Measurements from ENCODE around the gene ADGRG4. TPM values are rescaled to one million over a fixed set of nuclear protein-coding genes. Genes with fewer than 3 reads are reported as not detected.
A peak's percentile ranks its signal among the peaks of the same experiment; 100 is the strongest.

The ADGRG4 gene
- polyA plus RNA-seq, 2 of the 4 experiments (the other 2 are of a cell fraction): not detected

- WGBS (ENCODE audit: missing lambda C conversion rate): 92% methylated on average over 1 of the region's 1 CpG
- Histone ChIP-seq H3K9me3 (no peaks in the 10 kb centered on the region), H3K27ac (no peak overlapping the region), H3K4me1 (no peaks in the 10 kb centered on the region), H3K4me2 (no peak overlapping the region), H3K4me3 (no peak overlapping the region)
- ATAC-seq (no peak), FAIRE-seq (no peak), DNase-seq (ENCODE audit: low read depth in 1 of 2, low spot score in 1 of 2) (no peak)
- no peak for TF ChIP-seq JUNB (IDR thresholded peaks at IDR 0.05)
- TF ChIP-seq RCOR1 (IDR thresholded peaks at IDR 0.05; ENCODE audit: low read depth, low read length): no peak
- TF ChIP-seq CHD2 (IDR thresholded peaks at IDR 0.05; ENCODE audit: low read length, partially characterized antibody): no peak
- TF ChIP-seq POLR2AphosphoS2 (conservative IDR thresholded peaks at IDR 0.05; ENCODE audit: low read length): no peak
- TF ChIP-seq RARB (CRISPR knock-in tag; IDR thresholded peaks at IDR 0.05): no peak
- no peak for TF ChIP-seq MAFK (IDR thresholded peaks at IDR 0.05; ENCODE audit: partially characterized antibody)
- TF ChIP-seq USF2 (IDR thresholded peaks at IDR 0.05): no peak
- TF ChIP-seq ATOH8 (CRISPR knock-in tag; IDR thresholded peaks at IDR 0.05; ENCODE audit: low read depth): no peak
- no peak for TF ChIP-seq HES2 (IDR thresholded peaks at IDR 0.05)
- TF ChIP-seq ZC3H11A (IDR thresholded peaks at IDR 0.05): no peak
- no peak for TF ChIP-seq KDM1A (IDR thresholded peaks at IDR 0.05; ENCODE audit: low read depth)
- no peak for TF ChIP-seq GATA3 (IDR thresholded peaks at IDR 0.05; ENCODE audit: borderline replicate concordance)
- no peak for TF ChIP-seq FOXS1 (CRISPR knock-in tag; IDR thresholded peaks at IDR 0.05)
- CTCF ChIA-PET: interaction anchor here (0.7 to 2.5 kb wide), 7 partner anchors 11 to 428 kb away, joined by 3 to 17 read pairs (median 3); no protein-coding TSS in a partner anchor
- POLR2A ChIA-PET: no interaction called here
These were observed 33.9 kb upstream of the ADGRG4 start for GRCh38 chrX:136266828-136267227.

- no peaks in the 10 kb centered on the region for H3K4me1 ChIP-seq
These were observed 32.4 kb upstream of the ADGRG4 start for GRCh38 chrX:136268051-136269048.

More at GRCh38 chrX:136268051-136269048, 32.4 kb upstream of the ADGRG4 start:
- WGBS (ENCODE audit: missing lambda C conversion rate): 45% methylated on average over 5 of the region's 5 CpGs
- Histone ChIP-seq H3K4me3 (no peak overlapping the region), H3K9me3 (no peaks in the 10 kb centered on the region), H3K27ac (no peak overlapping the region), H3K4me2 (no peak overlapping the region)
- no peak for TF ChIP-seq FOSL2 (IDR thresholded peaks at IDR 0.05)
- TF ChIP-seq FOSL2 (CRISPR knock-in tag; IDR thresholded peaks at IDR 0.05): no peak
- TF ChIP-seq CEBPB (IDR thresholded peaks at IDR 0.05): no peak
- TF ChIP-seq KDM1A (IDR thresholded peaks at IDR 0.05; ENCODE audit: low read depth): no peak
- TF ChIP-seq RFX5 (IDR thresholded peaks at IDR 0.05): no peak
- TF ChIP-seq SMC3 (IDR thresholded peaks at IDR 0.05): peak; percentile 62
- TF ChIP-seq MAZ (IDR thresholded peaks at IDR 0.05; ENCODE audit: borderline replicate concordance, low read depth, low read length): no peak
- no peak for TF ChIP-seq NFE2L2 (conservative IDR thresholded peaks at IDR 0.05; ENCODE audit: low read length)
- peak; percentile 68 for TF ChIP-seq CTCF (IDR thresholded peaks at IDR 0.05)
- TF ChIP-seq EHF (CRISPR knock-in tag; IDR thresholded peaks at IDR 0.05): no peak
- peak; percentile 67 to 74 for TF ChIP-seq RAD21 (conservative IDR thresholded peaks at IDR 0.05 in 1 of 2, IDR thresholded peaks at IDR 0.05 in 1 of 2)
- TF ChIP-seq ELK1 (IDR thresholded peaks at IDR 0.05; ENCODE audit: low read depth, low read length): no peak
- TF ChIP-seq TP53 (CRISPR knock-in tag; IDR thresholded peaks at IDR 0.05): no peak
- POLR2A ChIA-PET: no interaction called here
- ATAC-seq (peak; percentile 80 to 86; a peak in 5 of 6 replicates), FAIRE-seq (no peak), DNase-seq (ENCODE audit: low read depth in 1 of 2, low spot score in 1 of 2) (peak; percentile 15 to 52)
- CTCF ChIA-PET: interaction anchor here (0.6 to 3.3 kb wide), 24 partner anchors 8 to 426 kb away, joined by 3 to 44 read pairs (median 5); no protein-coding TSS in a partner anchor
